IPS-18c (cell line): Measurements from ENCODE around the gene ZFY.

ENCODE experiments used
- H3K4me3 ChIP-seq: 2 replicates; pipeline ENCODE4 v1.7.0; 2013; ENCODE audit warnings: low read depth, mild to moderate bottlenecking, low read length, moderate library complexity; ENCODE audit not compliant: insufficient read depth
- H3K9me3 ChIP-seq: one replicate; pipeline ENCODE4 v1.6.1; 2013; ENCODE audit warnings: mild to moderate bottlenecking, low read length, moderate library complexity; ENCODE audit not compliant: control insufficient read depth, insufficient read depth

Gene ZFY

GRCh38 chrY:3019584-3019983 lies 84.4 kb downstream of the ZFY start:
- no peak overlapping the region for H3K4me3 ChIP-seq
- H3K9me3 ChIP-seq, result no peaks in the 10 kb centered on the region

- Histone ChIP-seq H3K4me3 (no peak overlapping the region), H3K9me3 (no peaks in the 10 kb centered on the region)
Observed at GRCh38 chrY:3021176-3021575, 86.0 kb downstream of the ZFY start.

- no peak overlapping the region for H3K4me3 ChIP-seq
- no peaks in the 10 kb centered on the region for H3K9me3 ChIP-seq
Observed at GRCh38 chrY:3023606-3024005, 88.4 kb downstream of the ZFY start.

- H3K9me3 ChIP-seq, result no peaks in the 10 kb centered on the region
- H3K4me3 ChIP-seq, result no peak overlapping the region
Observed at GRCh38 chrY:3025357-3025756, 90.2 kb downstream of the ZFY start.
